GM12878 (cell line): ENCODE data around the gene SRGAP2C. TPM values are rescaled to one million over a fixed set of nuclear protein-coding genes. Genes with fewer than 3 reads are reported as not detected.
"Not testable (repeated sequence)": the region's sequence is repeated elsewhere in the genome, so short reads cannot be mapped to it uniquely, and the experiment has no call there.

Experiments
- ATAC-seq: fragments of 200-7000 bp; cut with Tn5 transposase; 3 replicates; pipeline ENCODE4 v1.9.1; 2020; ENCODE audit warnings: mild to moderate bottlenecking, moderate library complexity
- BruUV-seq: library from RNA; stranded (reverse); fragments of 400-500 nt; replicated peaks from 2 replicates; lab custom pipeline; 2021; lab: Mats Ljungman, UMichigan
- CTCF ChIA-PET: fragments of 300-600 bp; sonication (Branson Sonifier 250); formaldehyde crosslinking; extraction: SDS; loops from one replicate; lab custom pipeline; 2021; ENCODE audit warnings: inconsistent platforms; lab: Yijun Ruan, JAX
- POLR2A ChIA-PET: fragments of 350-600 bp; formaldehyde crosslinking; extraction: SDS; loops from one replicate; lab custom pipeline; 2021; ENCODE audit warnings: inconsistent platforms; lab: Charles Lee
- RAD21 ChIA-PET: fragments of 300-600 bp; sonication (Branson Sonifier 250); formaldehyde crosslinking; loops from one replicate; lab custom pipeline; 2023; ENCODE audit warnings: antibody characterized with exemption; ENCODE audit not compliant: unreplicated experiment; lab: Charles Lee
- SMC1A ChIA-PET: fragments of 300-600 bp; sonication (Branson Sonifier 250); formaldehyde crosslinking; loops from one replicate; lab custom pipeline; 2023; ENCODE audit not compliant: unreplicated experiment, uncharacterized antibody; lab: Charles Lee
- DNase-seq: peaks from one replicate; pipeline ENCODE4 v3.0.0-alpha.2; 2011; ENCODE audit warnings: low read depth, low spot score
- FAIRE-seq: peaks from 3 replicates; lab custom pipeline; 2011; peaks lifted over from hg19 to GRCh38; lab: Jason Lieb, UNC
- H2AFZ ChIP-seq: 2 replicates; pipeline ENCODE4 v1.6.0; 2011; ENCODE audit warnings: low read depth, low read length, control low read depth; ENCODE audit not compliant: control insufficient read depth
- H3K27ac ChIP-seq: 2 replicates; pipeline ENCODE4 v1.5.1; 2011; ENCODE audit warnings: control low read depth; ENCODE audit not compliant: control insufficient read depth, insufficient read depth
- H3K27me3 ChIP-seq, 2 experiments: replicated peaks in 1 of 2; 2 replicates each; pipeline versions ENCODE4 v1.6.0 to v1.6.1; 2011; ENCODE audit warnings: low read length in 1 of 2; ENCODE audit not compliant: control insufficient read depth in 2 of 2, insufficient read depth in 2 of 2
- H3K36me3 ChIP-seq, 2 experiments: 2 replicates each; pipeline ENCODE4 v1.5.1; 2011; ENCODE audit warnings: low read length in 1 of 2; ENCODE audit not compliant: control insufficient read depth in 2 of 2, insufficient read depth in 2 of 2
- H3K4me1 ChIP-seq: 2 replicates; pipeline ENCODE4 v1.6.1; 2011; ENCODE audit warnings: mild to moderate bottlenecking, low read length, moderate library complexity, mixed read lengths; ENCODE audit not compliant: control insufficient read depth, insufficient read depth
- H3K4me2 ChIP-seq: 2 replicates; pipeline ENCODE4 v1.6.0; 2011; ENCODE audit warnings: control low read depth; ENCODE audit not compliant: control insufficient read depth, insufficient read depth
- H3K4me3 ChIP-seq: fragments of 200-600 bp; sonication (generic); 2 replicates; pipeline ENCODE4 v1.5.1; 2016
- H3K79me2 ChIP-seq: 2 replicates; pipeline ENCODE4 v1.6.0; 2011; ENCODE audit warnings: low read length; ENCODE audit not compliant: control insufficient read depth, insufficient read depth
- H3K9ac ChIP-seq: 2 replicates; pipeline ENCODE4 v1.8.0; 2011; ENCODE audit warnings: low read length, control low read depth, mixed read lengths; ENCODE audit not compliant: control insufficient read depth, insufficient read depth
- H3K9me3 ChIP-seq: replicated peaks from 3 replicates; pipeline ENCODE4 v1.5.1; 2011; ENCODE audit warnings: mild to moderate bottlenecking, low read length; ENCODE audit not compliant: control insufficient read depth, insufficient read depth
- H4K20me1 ChIP-seq: 2 replicates; pipeline ENCODE4 v1.6.0; 2011; ENCODE audit not compliant: control insufficient read depth, insufficient read depth
- WGBS: methylation state at CpG from one replicate; pipeline ENCODE4 v1.1.6; 2016; ENCODE audit warnings: low lambda C conversion rate; ENCODE audit not compliant: insufficient replicate concordance, insufficient coverage; ENCODE audit errors: missing lambda C conversion rate; 5-methylcytosine and 5-hydroxymethylcytosine counted together
- in situ Hi-C: fragments of 300-500 bp; cut with MboI; formaldehyde crosslinking; loops from 9 replicates; pipeline ENCODE4 v1.14.3; 2018; ENCODE audit warnings: mixed read lengths
- intact Hi-C: fragments of 100-400 bp; cut with micrococcal nuclease; formaldehyde crosslinking; loops from one replicate; pipeline ENCODE4 v1.14.2; 2022; ENCODE audit not compliant: unreplicated experiment
- polyA plus RNA-seq, 11 experiments: library from polyadenylated mRNA; depleted of rRNA in 4 of 11; unstranded in 6 of 11; stranded (reverse) in 5 of 11; fragments of >200 nt; fragmentation: Nextera tagmentation in 4 of 11; fragmentation: Illumina TruSeq in 1 of 11; extraction: Ambion mirVana in 4 of 11; extraction: Trizol in 1 of 11; gene quantifications; 1 replicate in 1 of 11; 2 replicates in 10 of 11; pipeline versions ENCODE4 v1.2.1 to v1.2.3, GENCODE V29; 2011 to 2016; ENCODE audit warnings: inconsistent platforms in 2 of 11, missing spikeins in 2 of 11, low read depth in 1 of 11
- total RNA-seq, 4 experiments: library from RNA; depleted of rRNA in 3 of 4; stranded (reverse); fragments of >200 nt in 3 of 4; fragmentation: Illumina TruSeq in 1 of 4; extraction: Trizol in 1 of 4; gene quantifications; 2 replicates each; pipeline versions ENCODE4 v1.2.1 to v1.2.3, GENCODE V29; 2013 to 2021

SRGAP2C gene
- total and polyA plus RNA-seq, 10 of the 15 experiments (the other 5 are each of a cell fraction or from before 2014, with no cell fraction given) = 0.82 to 7.6 (median 2.3) TPM

GRCh38 chr1:121192512-121192911, 7.7 kb downstream of the SRGAP2C start:
- ATAC-seq, H3K4me2 ChIP-seq, intact Hi-C loops, H3K79me2 ChIP-seq, H3K9me3 ChIP-seq, POLR2A ChIA-PET, SMC1A ChIA-PET, H3K36me3 ChIP-seq, RAD21 ChIA-PET, CTCF ChIA-PET, H3K27ac ChIP-seq, H4K20me1 ChIP-seq, H3K4me1 ChIP-seq, DNase-seq, H3K9ac ChIP-seq, H3K27me3 ChIP-seq, FAIRE-seq, H2AFZ ChIP-seq, in situ Hi-C loops, BruUV-seq, H3K4me3 ChIP-seq: not testable (repeated sequence)
- WGBS = no CpG with 5 or more reads among the region's 2 CpGs

- DNase-seq, H3K27me3 ChIP-seq, H3K9ac ChIP-seq, H3K27ac ChIP-seq, H3K4me3 ChIP-seq, H3K4me1 ChIP-seq, H2AFZ ChIP-seq, RAD21 ChIA-PET, H3K9me3 ChIP-seq, in situ Hi-C loops, SMC1A ChIA-PET, ATAC-seq, CTCF ChIA-PET, H4K20me1 ChIP-seq, H3K4me2 ChIP-seq, H3K36me3 ChIP-seq, BruUV-seq, H3K79me2 ChIP-seq, FAIRE-seq, intact Hi-C loops, POLR2A ChIA-PET: not testable (repeated sequence)
- WGBS = 100% methylated on average over 1 of the region's 7 CpGs
These were observed 12.5 kb downstream of the SRGAP2C start for GRCh38 chr1:121197095-121197882.

GRCh38 chr1:121199763-121200162, 15.0 kb downstream of the SRGAP2C start:
- H3K9me3 ChIP-seq, POLR2A ChIA-PET, FAIRE-seq, intact Hi-C loops, CTCF ChIA-PET, H3K27me3 ChIP-seq, DNase-seq, ATAC-seq, H3K4me2 ChIP-seq, H2AFZ ChIP-seq, H3K4me3 ChIP-seq, H4K20me1 ChIP-seq, SMC1A ChIA-PET, H3K9ac ChIP-seq, BruUV-seq, in situ Hi-C loops, H3K36me3 ChIP-seq, H3K4me1 ChIP-seq, H3K27ac ChIP-seq, RAD21 ChIA-PET, H3K79me2 ChIP-seq: not testable (repeated sequence)
- no CpG with 5 or more reads among the region's 3 CpGs for WGBS

GRCh38 chr1:121200232-121200631, 15.5 kb downstream of the SRGAP2C start:
- H3K4me2 ChIP-seq, CTCF ChIA-PET, DNase-seq, H3K27ac ChIP-seq, RAD21 ChIA-PET, BruUV-seq, H4K20me1 ChIP-seq, H3K27me3 ChIP-seq, SMC1A ChIA-PET, FAIRE-seq, H2AFZ ChIP-seq, ATAC-seq, in situ Hi-C loops, H3K4me3 ChIP-seq, POLR2A ChIA-PET, H3K79me2 ChIP-seq, H3K9ac ChIP-seq, H3K36me3 ChIP-seq, H3K4me1 ChIP-seq, intact Hi-C loops, H3K9me3 ChIP-seq: not testable (repeated sequence)
- WGBS = no CpG with 5 or more reads among the region's 1 CpG
